ENCODE data around the gene QPRT.
A peak's percentile ranks its signal among the peaks of the same experiment; 100 is the strongest.
"Not testable (repeated sequence)": the region's sequence is repeated elsewhere in the genome, so short reads cannot be mapped to it uniquely, and the experiment has no call there.

Gene QPRT

DNA sequence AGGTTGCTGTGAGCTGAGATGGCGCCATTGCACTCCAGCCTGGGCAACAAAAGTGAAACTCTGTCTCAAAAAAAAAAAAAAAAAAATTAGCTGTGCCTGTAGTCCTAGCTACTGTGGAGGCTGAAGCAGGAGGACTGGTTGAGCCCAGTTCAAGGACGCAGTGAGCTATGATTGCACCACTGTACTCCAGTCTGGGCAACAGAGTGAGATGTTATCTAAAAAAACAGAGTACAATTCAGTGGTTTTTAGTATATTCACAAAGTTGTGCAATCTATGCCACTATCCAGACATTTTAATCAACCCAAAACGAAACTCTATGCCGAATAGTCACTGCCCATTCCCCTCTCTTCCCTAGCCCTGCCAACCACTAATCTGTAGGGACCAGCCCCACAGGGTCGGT lies 41.7 kb downstream of the QPRT start:
- DNase-seq: no peak

DNA sequence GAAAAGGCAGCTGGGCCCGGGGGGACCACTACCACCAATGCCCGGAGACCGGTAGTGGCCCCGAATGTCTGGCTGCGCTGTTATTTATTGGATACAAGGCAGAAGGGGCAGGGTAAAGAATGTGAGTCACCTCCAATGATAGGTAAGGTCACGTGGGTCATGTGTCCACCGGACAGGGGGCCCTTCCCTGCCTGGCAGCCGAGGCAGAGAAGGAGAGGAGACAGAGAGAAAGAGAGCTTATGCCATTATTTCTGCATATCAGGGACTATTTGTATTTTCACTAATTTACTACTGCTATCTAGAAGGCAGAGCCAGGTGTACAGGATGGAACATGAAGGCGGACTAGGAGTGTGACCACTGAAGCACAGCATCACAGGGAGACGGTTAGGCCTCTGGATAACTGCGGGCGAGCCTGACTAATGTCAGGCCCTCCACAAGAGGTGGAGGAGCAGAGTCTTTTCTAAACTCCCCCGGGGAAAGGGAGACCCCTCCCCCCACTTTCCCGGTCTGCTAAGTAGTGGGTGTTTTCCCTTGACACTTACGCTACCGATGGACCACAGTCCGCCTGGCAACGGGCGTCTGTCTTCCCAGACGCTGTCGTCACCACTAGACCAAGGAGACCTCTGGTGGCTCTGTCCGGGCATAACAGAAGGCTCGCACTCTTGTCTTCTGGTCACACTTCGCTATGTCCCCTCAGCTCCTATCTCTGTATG lies 42.3 kb downstream of the QPRT start:
- DNase-seq: peak; percentile 18

DNA sequence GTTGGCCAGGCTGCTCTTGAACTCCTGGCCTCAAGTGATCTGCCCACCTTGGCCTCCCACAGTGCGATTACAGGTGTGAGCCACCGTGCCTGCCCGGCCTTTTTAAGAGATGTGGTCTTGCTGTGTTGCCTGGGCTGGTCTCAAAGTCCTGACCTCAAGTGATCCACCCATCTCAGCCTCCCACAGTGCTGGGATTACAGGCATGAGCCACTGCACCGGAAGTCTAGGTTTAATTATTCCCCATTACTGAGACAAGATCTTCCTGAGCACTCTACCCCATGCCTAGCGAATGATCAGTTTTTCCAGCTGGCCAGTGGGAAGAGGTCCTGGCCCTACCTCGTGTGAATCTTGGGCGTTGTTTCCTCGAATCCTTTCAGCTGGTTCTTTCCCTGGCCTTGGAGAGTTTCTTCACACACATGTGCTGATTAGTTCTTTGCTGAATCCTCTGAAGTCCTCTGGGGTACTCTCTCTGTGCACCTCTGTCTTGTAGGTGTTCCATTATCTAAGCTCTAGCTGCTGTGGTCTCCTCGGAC lies 47.9 kb downstream of the QPRT start:
- DNase-seq: no peak

DNA sequence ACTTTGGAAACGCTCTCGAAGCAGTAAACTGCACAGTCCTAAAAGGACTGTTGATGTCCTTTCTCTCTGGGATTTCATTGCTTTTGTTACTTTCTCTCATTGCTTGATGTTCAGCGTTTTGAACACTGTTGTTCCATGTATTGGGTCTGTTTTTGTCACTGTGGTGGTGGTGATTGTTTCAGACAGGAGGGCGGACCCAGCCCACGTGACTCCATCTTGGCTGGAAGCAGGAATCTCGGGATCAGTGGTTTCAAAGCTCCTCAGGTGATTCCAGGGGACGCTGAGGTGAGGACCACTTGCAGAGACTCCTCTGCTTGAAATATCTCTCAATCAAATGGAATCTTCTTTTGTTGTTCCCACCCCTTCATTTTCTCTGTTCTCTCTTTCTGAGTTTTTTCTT lies 48.5 kb downstream of the QPRT start:
- no peak for DNase-seq

- peak; percentile 36 for DNase-seq
Observed at GRCh38 chr16:29729116-29729521, 50.1 kb downstream of the QPRT start.

DNA sequence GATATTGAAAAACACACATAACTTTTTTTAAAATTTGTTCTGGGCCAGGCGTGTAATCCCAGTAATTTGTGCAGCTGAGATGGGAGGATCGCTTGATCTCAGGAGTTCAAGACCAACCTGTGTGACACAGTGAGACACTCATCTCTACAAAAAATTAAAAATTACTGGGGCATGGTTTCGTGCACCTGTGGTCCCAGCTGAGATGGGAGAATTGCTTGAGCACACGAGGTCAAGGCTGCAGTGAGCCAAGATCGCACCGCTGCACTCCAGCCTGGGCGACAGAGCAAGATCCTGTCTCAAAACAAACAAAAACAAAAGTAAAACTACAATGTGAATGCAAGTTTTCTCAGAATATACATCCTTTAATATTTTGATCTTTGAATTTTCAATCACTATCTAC lies 51.7 kb downstream of the QPRT start:
- DNase-seq: no peak

GRCh38 chr16:29731768-29732601 lies 53.0 kb downstream of the QPRT start:
- DNase-seq: not testable (repeated sequence)

GRCh38 chr16:29734786-29735185 lies 55.8 kb downstream of the QPRT start:
- no peak for DNase-seq

GRCh38 chr16:29736112-29736511 lies 57.1 kb downstream of the QPRT start:
- no peak for DNase-seq

DNA sequence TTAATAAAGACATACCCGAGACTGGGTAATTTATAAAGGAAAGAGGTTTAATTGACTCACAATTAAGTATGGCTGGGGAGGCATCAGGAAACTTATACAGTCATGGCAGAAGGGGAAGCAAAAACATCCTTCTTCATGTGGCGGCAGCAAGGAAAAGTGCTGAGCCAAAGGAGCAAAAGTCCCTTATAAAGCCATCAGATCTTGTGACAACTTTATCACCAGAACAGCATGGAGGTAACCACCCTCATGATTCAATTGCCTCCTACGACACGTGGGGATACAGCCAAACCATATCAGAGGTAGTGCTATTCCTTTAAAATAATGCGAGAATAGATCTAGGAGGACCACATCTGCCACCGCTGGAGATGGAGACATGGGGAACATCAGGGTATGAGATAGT lies 57.8 kb downstream of the QPRT start:
- no peak for DNase-seq

GRCh38 chr16:29737713-29738112 lies 58.7 kb downstream of the QPRT start:
- no peak for DNase-seq

GRCh38 chr16:29738514-29738913 lies 59.5 kb downstream of the QPRT start:
- DNase-seq: no peak

DNA sequence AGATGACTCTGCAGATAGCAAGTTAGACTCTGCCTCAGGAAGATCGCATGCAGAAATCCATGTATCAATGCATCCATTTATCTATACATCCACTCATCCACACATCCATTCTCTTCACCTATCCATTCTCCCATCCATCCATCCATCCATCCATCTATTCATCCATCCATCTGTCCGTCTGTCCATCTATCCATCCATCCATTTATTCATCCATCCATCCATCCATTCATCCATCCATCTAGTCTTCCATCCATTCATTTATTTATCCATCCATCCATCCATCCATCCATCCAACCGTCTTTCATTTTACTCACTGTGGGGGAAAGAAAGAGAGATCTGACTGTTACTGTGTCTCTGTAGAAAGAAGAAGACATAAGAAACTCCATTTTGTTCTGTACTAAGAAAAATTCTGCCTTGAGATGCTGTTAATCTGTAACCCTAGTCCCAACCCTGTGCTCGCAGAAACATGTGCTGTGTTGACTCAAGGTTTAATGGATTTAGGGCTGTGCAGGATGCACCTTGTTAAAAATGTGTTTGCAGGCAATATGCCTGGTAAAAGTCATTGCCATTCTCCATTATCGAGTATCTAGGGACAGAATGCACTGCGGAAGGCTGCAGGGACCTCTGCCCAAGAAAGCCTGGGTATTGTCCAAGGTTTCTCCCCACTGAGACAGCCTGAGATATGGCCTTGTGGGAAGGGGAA lies 61.1 kb downstream of the QPRT start:
- not testable (repeated sequence) for DNase-seq

GRCh38 chr16:29740630-29741015 lies 61.6 kb downstream of the QPRT start:
- not testable (repeated sequence) for DNase-seq

DNA sequence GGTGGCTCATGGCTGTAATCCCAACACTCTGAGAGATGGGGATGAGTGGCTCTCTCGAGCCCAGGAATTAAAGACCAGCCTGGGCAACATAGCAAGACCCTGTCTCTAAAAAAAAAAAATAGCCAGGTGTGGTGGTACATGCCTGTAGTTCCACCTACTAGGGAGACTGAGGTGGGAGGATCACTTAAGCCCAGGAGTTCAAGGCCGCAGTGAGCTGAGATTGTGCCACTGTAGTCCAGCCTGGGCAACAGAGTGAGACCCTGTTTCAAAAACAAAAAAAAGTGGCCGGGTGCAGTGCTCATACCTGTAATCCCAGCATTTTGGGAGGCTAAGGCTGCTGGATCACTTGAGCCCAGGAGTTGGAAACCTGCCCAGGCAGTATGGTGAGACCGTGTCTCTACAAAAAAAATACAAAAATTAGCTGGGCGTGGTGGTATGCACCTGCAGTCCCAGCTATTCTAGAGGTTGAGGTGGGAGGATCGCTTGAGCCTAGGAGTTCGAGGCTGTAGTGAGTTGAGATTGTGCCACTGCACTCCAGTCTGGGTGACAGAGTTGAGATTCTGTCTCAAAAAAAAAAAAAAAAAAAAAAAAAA lies 63.8 kb downstream of the QPRT start:
- no peak for DNase-seq

GRCh38 chr16:29743475-29743826 lies 64.5 kb downstream of the QPRT start:
- DNase-seq: no peak

DNA sequence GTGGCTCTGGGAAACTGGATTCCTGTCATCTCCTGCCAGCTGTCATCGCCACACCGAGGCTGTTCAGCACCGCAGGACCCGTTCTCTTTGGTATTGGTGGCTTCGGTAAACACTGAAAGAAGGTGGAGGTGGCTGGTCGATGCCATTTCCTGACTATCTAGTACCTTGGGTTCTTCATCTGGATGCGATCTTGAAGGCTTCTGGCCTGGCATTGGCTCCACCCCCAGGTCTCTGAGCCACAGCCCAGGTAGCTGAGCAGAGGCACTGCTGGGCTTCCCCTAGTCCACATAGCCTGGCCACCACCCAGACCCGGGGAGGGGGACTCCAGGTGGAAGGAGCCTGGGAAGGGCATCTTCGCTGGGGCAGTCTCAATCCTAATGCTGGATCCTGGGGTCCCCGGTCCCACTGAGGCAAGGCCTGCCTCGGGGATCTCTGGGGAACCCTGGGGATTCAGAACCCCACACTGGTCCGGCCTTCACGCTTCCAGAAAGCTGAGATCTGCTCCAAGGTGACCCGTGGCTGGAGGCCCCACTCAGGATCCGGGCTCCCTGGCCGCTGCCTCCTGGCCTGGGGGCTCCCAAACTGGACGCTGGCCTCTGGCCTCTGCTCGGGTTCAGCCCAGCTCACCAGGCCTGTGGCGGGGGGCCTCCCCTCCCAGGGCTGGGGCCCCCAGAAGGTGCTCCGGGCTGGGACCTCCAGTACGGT lies 65.0 kb downstream of the QPRT start:
- DNase-seq: no peak

- no peak for DNase-seq
Observed at GRCh38 chr16:29744541-29745101, 65.6 kb downstream of the QPRT start.

GRCh38 chr16:29745121-29745852 lies 66.3 kb downstream of the QPRT start:
- no peak for DNase-seq

DNA sequence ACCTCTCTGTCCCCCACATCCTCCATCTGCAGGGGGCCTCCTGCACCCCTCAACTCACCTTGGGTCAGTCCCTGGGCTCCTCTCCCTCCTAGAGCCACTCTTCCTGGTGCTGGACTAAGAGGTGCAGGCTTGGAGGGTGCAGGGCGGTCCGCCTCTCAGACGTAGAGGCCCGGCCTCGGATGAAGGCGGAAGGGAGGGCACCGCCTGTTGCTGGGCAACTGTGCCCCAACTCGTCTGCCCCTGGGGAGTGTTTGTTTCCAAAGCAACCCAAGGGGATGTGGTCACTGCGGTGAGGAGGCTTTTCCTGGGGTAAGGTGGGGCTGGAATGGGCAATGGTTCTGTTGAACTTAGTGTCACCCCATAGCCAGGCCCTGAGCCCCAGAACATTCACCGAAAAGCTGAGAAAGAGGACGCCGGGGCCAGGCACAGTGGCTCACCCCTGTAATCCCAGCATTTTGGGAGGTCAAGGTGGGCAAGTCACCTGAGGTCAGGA lies 66.9 kb downstream of the QPRT start, which contains the start of gene C16orf54:
Gene C16orf54 (minus strand): TSS at position 138 of the 493 bp plus-strand sequence. CDS start 1,039 bp downstream, outside the sequence.
- no peak for DNase-seq

- not testable (repeated sequence) for DNase-seq
Observed at GRCh38 chr16:29746518-29746917, 67.5 kb downstream of the QPRT start.
